Activated T-cell treated with anti-CD3 and anti-CD28 coated beads, Interleukin-2, amount 50 U/mL, for 4 hours (primary cell): ENCODE data around the gene WWOX. TPM values are rescaled to one million over a fixed set of nuclear protein-coding genes. Genes with fewer than 3 reads are reported as not detected.

ENCODE experiments used
- ATAC-seq, 2 donors: fragments of 200-7000 bp; cut with Tn5 transposase; one replicate each; pipeline ENCODE4 v1.10.0; 2021
- DNase-seq: peaks from one replicate; pipeline ENCODE4 v3.0.0-alpha.2; 2020
- H3K27me3 Mint-ChIP-seq: one replicate; pipeline ENCODE4 v1.8.0; 2021; ENCODE audit warnings: low read depth, mixed read lengths
- H3K36me3 Mint-ChIP-seq: one replicate; pipeline ENCODE4 v1.8.0; 2022; ENCODE audit warnings: mixed read lengths; ENCODE audit not compliant: insufficient read depth
- H3K4me1 Mint-ChIP-seq: one replicate; pipeline ENCODE4 v1.8.0; 2021; ENCODE audit warnings: low read depth, mixed read lengths
- H3K4me3 Mint-ChIP-seq: one replicate; pipeline ENCODE4 v1.8.0; 2021; ENCODE audit warnings: mild to moderate bottlenecking, moderate library complexity, mixed read lengths
- H3K9me3 Mint-ChIP-seq: one replicate; pipeline ENCODE4 v1.8.0; 2021; ENCODE audit warnings: mixed read lengths
- total RNA-seq, 3 donors: library from RNA; stranded (reverse); gene quantifications; one replicate each; pipeline ENCODE4 v1.2.1, GENCODE V29; 2021

Gene WWOX
- total RNA-seq, 3 donors from 2014 or later, result 13.9 to 19.1 (median 18.9) TPM

- Mint-ChIP-seq H3K9me3 (peaks cover 5% of the 10 kb centered on the region), H3K36me3 (peaks cover 20% of the 10 kb centered on the region), H3K27me3 (no peaks in the 10 kb centered on the region), H3K4me1 (no peaks in the 10 kb centered on the region), H3K4me3 (no peak overlapping the region)
- ATAC-seq, result no peak
- DNase-seq, result no peak
Measured at GRCh38 chr16:78425891-78426510, 326.5 kb downstream of the WWOX start.

GRCh38 chr16:78428193-78428592 lies 328.7 kb downstream of the WWOX start:
- H3K36me3 Mint-ChIP-seq, result peaks cover 22% of the 10 kb centered on the region
- ATAC-seq, result no peak

GRCh38 chr16:78430281-78430680 lies 330.8 kb downstream of the WWOX start:
- Mint-ChIP-seq H3K4me1 (no peaks in the 10 kb centered on the region), H3K36me3 (peaks cover 27% of the 10 kb centered on the region), H3K9me3 (peaks cover 5% of the 10 kb centered on the region), H3K4me3 (no peak overlapping the region), H3K27me3 (no peaks in the 10 kb centered on the region)
- ATAC-seq (no peak), DNase-seq (no peak)

More at GRCh38 chr16:78428193-78428592, 328.7 kb downstream of the WWOX start:
- Mint-ChIP-seq H3K9me3 (peaks cover 5% of the 10 kb centered on the region), H3K4me3 (no peak overlapping the region), H3K4me1 (no peaks in the 10 kb centered on the region), H3K27me3 (no peaks in the 10 kb centered on the region)
- no peak for DNase-seq

GRCh38 chr16:78431004-78431670 lies 331.7 kb downstream of the WWOX start:
- no peak for DNase-seq
- ATAC-seq, result no peak
- Mint-ChIP-seq H3K36me3 (peaks cover 26% of the 10 kb centered on the region), H3K4me1 (no peaks in the 10 kb centered on the region), H3K27me3 (no peaks in the 10 kb centered on the region), H3K4me3 (no peak overlapping the region), H3K9me3 (peaks cover 5% of the 10 kb centered on the region)

GRCh38 chr16:78431701-78432100 lies 332.2 kb downstream of the WWOX start:
- ATAC-seq (no peak), DNase-seq (no peak)
- Mint-ChIP-seq H3K4me1 (no peaks in the 10 kb centered on the region), H3K27me3 (no peaks in the 10 kb centered on the region), H3K36me3 (peaks cover 24% of the 10 kb centered on the region), H3K4me3 (no peak overlapping the region), H3K9me3 (peaks cover 5% of the 10 kb centered on the region)

- peaks cover 24% of the 10 kb centered on the region for H3K36me3 Mint-ChIP-seq
Measured at GRCh38 chr16:78432451-78432850, 333.0 kb downstream of the WWOX start.

GRCh38 chr16:78433116-78433515 lies 333.7 kb downstream of the WWOX start:
- peaks cover 24% of the 10 kb centered on the region for H3K36me3 Mint-ChIP-seq

More at GRCh38 chr16:78432451-78432850, 333.0 kb downstream of the WWOX start:
- DNase-seq (no peak), ATAC-seq (no peak)
- no peak overlapping the region for H3K4me3 Mint-ChIP-seq
- no peaks in the 10 kb centered on the region for H3K27me3 Mint-ChIP-seq
- peaks cover 5% of the 10 kb centered on the region for H3K9me3 Mint-ChIP-seq
- H3K4me1 Mint-ChIP-seq, result no peaks in the 10 kb centered on the region

GRCh38 chr16:78434401-78434800 lies 334.9 kb downstream of the WWOX start:
- Mint-ChIP-seq H3K36me3 (peaks cover 20% of the 10 kb centered on the region), H3K9me3 (peaks cover 5% of the 10 kb centered on the region), H3K4me3 (no peak overlapping the region), H3K4me1 (no peaks in the 10 kb centered on the region), H3K27me3 (no peaks in the 10 kb centered on the region)
- ATAC-seq, result no peak
- DNase-seq, result no peak

More at GRCh38 chr16:78433116-78433515, 333.7 kb downstream of the WWOX start:
- H3K4me3 Mint-ChIP-seq, result no peak overlapping the region
- no peaks in the 10 kb centered on the region for H3K4me1 Mint-ChIP-seq
- H3K27me3 Mint-ChIP-seq, result no peaks in the 10 kb centered on the region
- H3K9me3 Mint-ChIP-seq, result peaks cover 5% of the 10 kb centered on the region
- no peak for ATAC-seq
- DNase-seq, result no peak

- H3K27me3 Mint-ChIP-seq, result no peaks in the 10 kb centered on the region
- no peak overlapping the region for H3K4me3 Mint-ChIP-seq
- H3K9me3 Mint-ChIP-seq, result no peaks in the 10 kb centered on the region
- DNase-seq, result no peak
- H3K4me1 Mint-ChIP-seq, result no peaks in the 10 kb centered on the region
- no peak for ATAC-seq
- peaks cover 12% of the 10 kb centered on the region for H3K36me3 Mint-ChIP-seq
Measured at GRCh38 chr16:78435260-78435659, 335.8 kb downstream of the WWOX start.

GRCh38 chr16:78436023-78436422 lies 336.6 kb downstream of the WWOX start:
- Mint-ChIP-seq H3K27me3 (no peaks in the 10 kb centered on the region), H3K9me3 (no peaks in the 10 kb centered on the region), H3K4me1 (no peaks in the 10 kb centered on the region), H3K4me3 (no peak overlapping the region), H3K36me3 (peaks cover 9% of the 10 kb centered on the region)
- ATAC-seq, result no peak
- no peak for DNase-seq

GRCh38 chr16:78436846-78437245 lies 337.4 kb downstream of the WWOX start:
- DNase-seq (no peak), ATAC-seq (no peak)
- H3K36me3 Mint-ChIP-seq, result peaks cover 9% of the 10 kb centered on the region
- H3K4me1 Mint-ChIP-seq, result no peaks in the 10 kb centered on the region
- H3K27me3 Mint-ChIP-seq, result no peaks in the 10 kb centered on the region
- no peak overlapping the region for H3K4me3 Mint-ChIP-seq
- no peaks in the 10 kb centered on the region for H3K9me3 Mint-ChIP-seq

GRCh38 chr16:78437352-78437968 lies 338.0 kb downstream of the WWOX start:
- DNase-seq, result peak; percentile 6
- Mint-ChIP-seq H3K4me3 (no peak overlapping the region), H3K4me1 (no peaks in the 10 kb centered on the region), H3K27me3 (no peaks in the 10 kb centered on the region), H3K36me3 (peaks cover 9% of the 10 kb centered on the region), H3K9me3 (no peaks in the 10 kb centered on the region)
- ATAC-seq, result no peak

- ATAC-seq, result no peak
Measured at GRCh38 chr16:78438219-78438618, 338.8 kb downstream of the WWOX start.

GRCh38 chr16:78438632-78439031 lies 339.2 kb downstream of the WWOX start:
- peaks cover 7% of the 10 kb centered on the region for H3K36me3 Mint-ChIP-seq
- no peaks in the 10 kb centered on the region for H3K9me3 Mint-ChIP-seq
- H3K4me1 Mint-ChIP-seq, result peaks cover 1% of the 10 kb centered on the region
- DNase-seq (no peak), ATAC-seq (no peak)
- no peak overlapping the region for H3K4me3 Mint-ChIP-seq
- H3K27me3 Mint-ChIP-seq, result no peaks in the 10 kb centered on the region

More at GRCh38 chr16:78438219-78438618, 338.8 kb downstream of the WWOX start:
- H3K9me3 Mint-ChIP-seq, result no peaks in the 10 kb centered on the region
- no peaks in the 10 kb centered on the region for H3K4me1 Mint-ChIP-seq
- H3K36me3 Mint-ChIP-seq, result peaks cover 7% of the 10 kb centered on the region
- H3K4me3 Mint-ChIP-seq, result no peak overlapping the region
- no peaks in the 10 kb centered on the region for H3K27me3 Mint-ChIP-seq
- DNase-seq, result no peak

GRCh38 chr16:78439646-78440045 lies 340.2 kb downstream of the WWOX start:
- ATAC-seq, result no peak
- DNase-seq, result no peak
- Mint-ChIP-seq H3K27me3 (no peaks in the 10 kb centered on the region), H3K4me1 (peaks cover 3% of the 10 kb centered on the region), H3K4me3 (no peak overlapping the region), H3K9me3 (no peaks in the 10 kb centered on the region), H3K36me3 (peaks cover 3% of the 10 kb centered on the region)
